Immature natural killer cell (primary cell): ENCODE results near the gene GRM3. TPM values are rescaled to one million over a fixed set of nuclear protein-coding genes. Genes with fewer than 3 reads are reported as not detected.
A peak's percentile ranks its signal among the peaks of the same experiment; 100 is the strongest.

Source experiments
- DNase-seq, 3 donors: peaks; one replicate each; pipeline ENCODE4 v3.0.0; 2022; ENCODE audit warnings: mixed read lengths in 1 of 3
- H3K27ac Mint-ChIP-seq, 6 donors: one replicate each; pipeline ENCODE4 v1.8.0; 2020; ENCODE audit warnings: mixed read lengths in 6 of 6, mild to moderate bottlenecking in 5 of 6, inconsistent platforms in 4 of 6, moderate library complexity in 3 of 6
- H3K27me3 Mint-ChIP-seq, 3 donors: one replicate each; pipeline ENCODE4 v1.8.0; 2020 to 2021; ENCODE audit warnings: low read depth in 3 of 3, mild to moderate bottlenecking in 3 of 3, mixed read lengths in 3 of 3, moderate library complexity in 3 of 3, inconsistent platforms in 1 of 3
- H3K36me3 Mint-ChIP-seq, 3 donors: one replicate each; pipeline ENCODE4 v1.8.0; 2020; ENCODE audit warnings: mixed read lengths in 3 of 3, inconsistent platforms in 2 of 3, mild to moderate bottlenecking in 2 of 3
- H3K4me1 Mint-ChIP-seq, 2 donors: one replicate each; pipeline ENCODE4 v1.8.0; 2020; ENCODE audit warnings: inconsistent platforms in 2 of 2, mild to moderate bottlenecking in 2 of 2, mixed read lengths in 2 of 2, moderate library complexity in 1 of 2
- H3K4me3 Mint-ChIP-seq, 5 donors: one replicate each; pipeline ENCODE4 v1.8.0; 2020; ENCODE audit warnings: mild to moderate bottlenecking in 5 of 5, mixed read lengths in 5 of 5, inconsistent platforms in 3 of 5, moderate library complexity in 3 of 5
- H3K9me3 Mint-ChIP-seq, 6 donors: one replicate each; pipeline ENCODE4 v1.8.0; 2020; ENCODE audit warnings: mild to moderate bottlenecking in 6 of 6, mixed read lengths in 6 of 6, inconsistent platforms in 4 of 6, moderate library complexity in 3 of 6
- polyA plus RNA-seq, 3 donors: library from polyadenylated mRNA; unstranded; fragments of 300-500 nt; fragmentation: Illumina TruSeq; gene quantifications; one replicate each; pipeline ENCODE4 v1.2.3, GENCODE V29; 2021

GRM3 gene
- polyA plus RNA-seq, 3 donors from 2014 or later = not detected

DNA sequence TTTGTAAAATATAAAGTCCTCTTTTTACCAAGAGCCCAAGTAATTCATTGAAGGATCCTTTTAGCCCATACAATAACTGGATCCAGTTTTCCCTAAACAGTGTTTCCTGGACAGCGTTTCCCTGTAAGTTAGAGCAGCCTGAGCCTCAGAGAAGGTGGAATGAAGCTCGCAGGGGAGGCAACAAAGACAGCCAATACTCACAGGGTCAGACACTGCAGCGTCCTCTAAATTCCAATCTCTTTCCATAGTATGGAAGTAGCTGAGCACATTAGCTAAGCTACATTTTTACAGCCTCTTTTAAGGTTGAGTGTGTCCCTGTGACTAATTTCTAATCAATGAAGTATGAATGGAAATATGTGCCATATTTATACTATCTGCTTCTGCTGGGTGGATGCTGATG, 193.5 kb downstream of the GRM3 start:
- no peak overlapping the region for H3K27ac Mint-ChIP-seq
- no peaks in the 10 kb centered on the region for H3K27me3 Mint-ChIP-seq

DNA sequence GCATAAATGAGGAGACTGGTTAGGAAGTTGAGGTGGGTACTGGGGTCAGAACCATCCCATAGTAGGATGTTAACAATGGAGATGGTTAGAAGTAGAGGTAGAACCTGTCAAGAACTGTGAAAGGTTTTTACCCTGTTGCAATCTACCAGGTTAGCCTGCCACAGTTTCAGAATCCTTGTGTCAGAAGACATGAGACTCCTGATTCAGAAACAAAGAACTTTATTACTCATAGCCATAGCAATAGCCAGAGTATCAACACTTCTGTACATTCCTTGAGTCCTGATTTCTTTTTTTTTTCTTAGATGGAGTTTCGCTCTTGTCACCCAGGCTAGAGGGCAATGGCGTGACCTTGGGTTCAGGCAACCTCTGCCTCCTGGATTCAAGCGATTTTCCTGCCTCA, 200.9 kb downstream of the GRM3 start:
- Mint-ChIP-seq H3K9me3 (peaks cover 0 to 6% (median 2%) of the 10 kb centered on the region in 6 donors), H3K4me1 (no peaks in the 10 kb centered on the region), H3K27ac (no peak overlapping the region), H3K27me3 (peaks cover 0 to 1% (median 0%) of the 10 kb centered on the region in 3 donors), H3K4me3 (no peak overlapping the region), H3K36me3 (no peaks in the 10 kb centered on the region)
- no peak for DNase-seq

More for the DNA sequence above, 193.5 kb downstream of the GRM3 start:
- Mint-ChIP-seq H3K4me3 (no peak overlapping the region), H3K36me3 (no peaks in the 10 kb centered on the region), H3K4me1 (no peaks in the 10 kb centered on the region), H3K9me3 (peaks cover 0 to 4% (median 0%) of the 10 kb centered on the region in 6 donors)
- DNase-seq = no peak

DNA sequence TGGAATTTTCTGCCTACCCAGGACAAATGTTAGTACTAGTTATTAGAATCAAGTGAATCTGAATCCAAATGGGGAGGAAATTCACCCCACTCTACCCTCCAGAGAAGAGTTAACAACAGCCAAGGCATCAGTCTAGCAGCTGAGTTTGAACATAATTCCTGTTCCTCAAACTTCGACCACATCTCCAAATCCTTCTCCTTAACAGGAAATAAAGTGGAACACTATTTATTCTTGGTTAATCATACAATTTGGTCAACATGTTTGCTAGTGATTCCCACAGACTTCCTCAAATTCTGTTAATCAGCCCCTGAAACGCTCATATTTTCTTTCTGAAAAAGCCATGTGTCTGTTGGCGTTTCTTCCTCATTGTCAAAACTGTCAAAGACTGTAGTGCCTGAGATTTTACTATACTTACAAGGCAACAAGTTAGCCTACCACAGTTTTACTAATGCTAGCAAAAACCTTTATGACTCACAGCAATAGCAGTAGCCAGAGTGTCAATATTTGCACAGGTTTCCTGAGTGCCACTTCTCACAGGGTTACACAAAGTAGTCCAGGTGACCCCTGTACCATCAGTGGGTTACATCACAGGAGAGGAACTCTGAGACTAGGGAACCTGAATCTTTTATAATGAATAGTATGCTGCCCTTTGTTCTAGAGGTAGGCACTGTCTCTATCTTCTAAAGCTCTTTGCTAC, 202.9 kb downstream of the GRM3 start:
- Mint-ChIP-seq H3K4me1 (no peaks in the 10 kb centered on the region), H3K36me3 (no peaks in the 10 kb centered on the region), H3K27me3 (peaks cover 0 to 1% (median 0%) of the 10 kb centered on the region in 3 donors), H3K4me3 (no peak overlapping the region), H3K9me3 (peaks cover 0 to 5% (median 2%) of the 10 kb centered on the region in 6 donors), H3K27ac (no peak overlapping the region)
- DNase-seq = no peak

DNA sequence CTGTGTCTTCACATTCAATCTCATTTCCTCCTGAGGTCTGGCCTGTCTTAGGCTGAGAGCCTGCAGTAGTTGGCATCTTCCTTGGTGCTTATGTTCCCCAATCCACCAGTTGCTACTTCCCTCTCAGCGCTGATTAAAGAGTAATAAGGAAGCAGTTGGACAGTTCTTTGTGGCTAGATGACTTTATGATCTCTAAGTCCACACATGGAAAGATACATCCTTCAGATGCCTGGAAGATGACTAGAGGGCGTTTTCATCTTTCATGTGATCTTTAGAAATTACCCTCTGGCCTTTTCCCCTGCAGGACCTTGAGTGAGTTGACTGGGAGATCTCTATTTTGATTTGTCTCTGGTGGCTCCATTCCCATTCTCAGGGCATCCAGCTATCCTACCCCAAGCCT, 204.5 kb downstream of the GRM3 start:
- H3K4me1 Mint-ChIP-seq = no peaks in the 10 kb centered on the region
- no peak overlapping the region for H3K27ac Mint-ChIP-seq
- no peak overlapping the region for H3K4me3 Mint-ChIP-seq
- DNase-seq = no peak
- H3K27me3 Mint-ChIP-seq = peaks cover 0 to 1% (median 0%) of the 10 kb centered on the region in 3 donors
- no peaks in the 10 kb centered on the region for H3K36me3 Mint-ChIP-seq
- H3K9me3 Mint-ChIP-seq = peaks cover 0 to 5% (median 0%) of the 10 kb centered on the region in 6 donors

DNA sequence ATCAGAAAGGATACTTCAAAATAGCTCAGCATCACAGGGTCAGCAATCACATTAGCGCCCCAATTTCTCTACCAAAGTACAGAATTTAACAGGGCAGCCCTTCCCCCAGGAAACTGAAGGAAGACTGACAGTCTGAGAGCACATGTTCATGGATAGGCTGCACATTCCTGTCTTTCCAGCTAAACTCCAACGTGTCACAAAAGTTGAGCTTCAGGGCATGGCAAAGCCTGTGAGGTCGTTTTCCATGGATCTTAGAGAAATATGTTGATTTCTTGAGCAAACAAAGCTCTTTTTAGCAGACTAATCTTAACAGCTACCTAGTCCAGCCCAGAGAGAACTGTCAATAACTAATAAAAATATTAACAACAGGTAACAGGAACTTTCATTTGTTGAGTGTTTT, 207.9 kb downstream of the GRM3 start:
- Mint-ChIP-seq H3K9me3 (peaks cover 0 to 2% (median 0%) of the 10 kb centered on the region in 6 donors), H3K27me3 (peaks cover 0 to 1% (median 0%) of the 10 kb centered on the region in 3 donors)

DNA sequence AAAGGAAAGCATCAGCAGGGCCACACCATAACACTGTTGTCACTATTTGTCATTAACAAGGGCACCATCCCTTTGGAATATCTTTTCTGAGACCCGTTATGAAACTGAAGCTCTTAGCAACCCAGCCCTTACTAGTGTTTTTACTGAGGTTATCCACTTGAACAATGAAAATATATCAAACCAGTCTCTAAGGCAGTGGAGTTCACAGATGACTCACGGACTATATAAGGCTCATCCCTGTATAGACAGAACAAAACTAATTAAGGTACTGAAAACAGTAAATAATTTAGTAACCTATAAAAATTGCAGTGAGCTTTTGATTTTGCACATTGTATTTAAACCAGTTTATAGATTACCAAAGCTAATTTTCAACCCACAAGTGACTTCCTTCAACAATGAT, 219.7 kb downstream of the GRM3 start:
- no peak overlapping the region for H3K27ac Mint-ChIP-seq
- H3K9me3 Mint-ChIP-seq = peaks cover 0 to 6% (median 0%) of the 10 kb centered on the region in 6 donors
- H3K36me3 Mint-ChIP-seq = no peaks in the 10 kb centered on the region
- peaks cover 0 to 2% (median 0%) of the 10 kb centered on the region in 3 donors for H3K27me3 Mint-ChIP-seq
- H3K4me1 Mint-ChIP-seq = no peaks in the 10 kb centered on the region
- no peak for DNase-seq
- no peak overlapping the region for H3K4me3 Mint-ChIP-seq

More for the DNA sequence above, 207.9 kb downstream of the GRM3 start:
- no peak for DNase-seq
- Mint-ChIP-seq H3K27ac (no peak overlapping the region), H3K4me3 (no peak overlapping the region), H3K36me3 (no peaks in the 10 kb centered on the region), H3K4me1 (no peaks in the 10 kb centered on the region)

DNA sequence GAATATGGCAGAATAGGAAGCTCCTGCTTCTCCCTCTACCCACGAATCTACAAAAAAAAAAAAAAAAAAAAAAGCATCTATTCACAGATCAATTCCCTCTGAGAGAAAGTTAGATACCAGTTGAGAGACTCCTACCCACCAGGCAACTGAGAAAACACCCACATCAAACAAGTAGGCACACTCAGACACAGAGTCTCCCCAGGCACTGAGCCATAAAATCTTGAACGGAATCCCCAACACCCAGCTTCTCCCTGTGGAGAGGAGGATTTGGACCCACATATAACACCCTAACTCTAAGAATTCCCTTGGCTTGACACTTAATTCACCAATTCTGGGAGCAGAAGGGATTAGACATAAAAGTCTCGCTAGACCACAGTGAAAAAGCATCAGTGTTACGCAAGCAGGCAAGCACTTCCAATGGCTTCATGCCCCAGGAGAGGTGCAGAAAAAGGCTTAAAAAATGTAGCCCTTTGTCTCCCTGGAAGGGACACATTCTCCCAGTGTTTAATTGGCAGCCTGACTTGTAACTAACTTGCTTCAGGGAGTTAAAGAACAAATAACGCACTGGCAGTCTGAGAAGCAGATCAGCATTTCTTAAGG, 223.6 kb downstream of the GRM3 start:
- H3K9me3 Mint-ChIP-seq = peaks cover 0 to 16% (median 5%) of the 10 kb centered on the region in 6 donors
- H3K27ac Mint-ChIP-seq = no peak overlapping the region
- no peaks in the 10 kb centered on the region for H3K4me1 Mint-ChIP-seq
- H3K36me3 Mint-ChIP-seq = no peaks in the 10 kb centered on the region
- H3K4me3 Mint-ChIP-seq = no peak overlapping the region
- no peak for DNase-seq
- no peaks in the 10 kb centered on the region for H3K27me3 Mint-ChIP-seq

DNA sequence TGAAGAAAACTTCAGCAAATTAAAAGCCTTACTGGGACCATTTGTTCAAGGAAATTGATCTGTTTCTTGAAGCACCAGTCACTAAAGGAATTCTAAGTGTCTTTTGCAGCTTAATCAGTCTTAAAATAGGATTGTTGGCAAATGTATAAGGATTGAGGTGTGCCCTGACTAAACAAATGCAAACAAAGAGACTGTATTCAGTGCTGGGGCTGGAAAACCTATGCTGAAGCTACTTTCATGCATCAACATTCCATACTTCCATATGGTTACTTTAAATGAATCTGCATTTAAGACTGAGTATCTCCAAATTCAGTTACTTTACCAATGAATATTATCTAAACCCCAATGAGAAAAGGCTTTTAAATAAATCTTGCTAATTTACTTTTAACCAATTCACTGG, 232.4 kb downstream of the GRM3 start:
- H3K36me3 Mint-ChIP-seq = no peaks in the 10 kb centered on the region
- no peak overlapping the region for H3K4me3 Mint-ChIP-seq
- no peaks in the 10 kb centered on the region for H3K4me1 Mint-ChIP-seq
- peaks cover 0 to 3% (median 3%) of the 10 kb centered on the region in 3 donors for H3K27me3 Mint-ChIP-seq
- H3K27ac Mint-ChIP-seq = no peak overlapping the region
- H3K9me3 Mint-ChIP-seq = peaks cover 0 to 8% (median 0%) of the 10 kb centered on the region in 6 donors
- DNase-seq = no peak

DNA sequence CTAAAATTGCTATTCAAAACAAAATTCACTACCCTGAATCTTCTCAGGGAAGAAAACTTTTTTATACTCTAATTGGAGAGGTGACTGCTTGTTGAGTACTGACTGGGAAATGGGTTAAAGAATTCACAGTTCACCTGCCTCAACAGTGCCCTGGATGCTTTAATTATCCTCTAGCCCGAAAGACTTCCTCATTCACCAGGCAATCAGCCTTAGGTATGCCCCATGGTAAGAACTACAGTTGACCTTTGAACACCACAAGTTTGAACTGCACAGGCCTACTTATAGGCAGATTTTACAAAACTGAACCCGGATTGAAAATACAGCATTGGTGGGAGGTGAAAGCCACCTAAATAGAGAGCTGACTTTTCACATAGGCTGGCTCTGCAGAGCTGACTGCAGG, 240.4 kb downstream of the GRM3 start:
- Mint-ChIP-seq H3K4me3 (no peak overlapping the region), H3K27ac (no peak overlapping the region), H3K36me3 (peaks cover 0 to 3% (median 0%) of the 10 kb centered on the region in 3 donors), H3K9me3 (no peaks in the 10 kb centered on the region), H3K27me3 (no peaks in the 10 kb centered on the region), H3K4me1 (peaks cover 0 to 1% of the 10 kb centered on the region in 2 donors)
- DNase-seq = no peak

DNA sequence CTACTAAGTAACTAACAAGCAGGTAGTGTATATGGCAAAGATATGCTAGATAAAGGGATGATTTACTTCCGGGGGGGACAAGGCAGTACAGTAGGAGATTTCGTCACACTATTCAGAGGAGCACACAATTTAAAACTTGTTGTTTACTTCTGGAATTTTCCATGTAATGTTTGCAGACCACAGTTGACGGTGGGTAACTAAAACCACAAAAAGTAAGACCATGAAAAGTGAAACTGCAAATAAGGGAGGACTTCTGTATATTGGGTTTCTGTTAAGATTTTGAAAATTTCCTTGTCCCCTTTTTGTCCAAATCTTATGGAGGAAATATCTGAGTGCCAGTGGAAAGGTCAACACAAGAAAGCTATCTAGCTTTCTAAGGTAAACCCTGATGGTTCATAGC, 245.8 kb downstream of the GRM3 start:
- DNase-seq = no peak
- H3K36me3 Mint-ChIP-seq = no peaks in the 10 kb centered on the region
- no peak overlapping the region for H3K4me3 Mint-ChIP-seq
- no peak overlapping the region for H3K27ac Mint-ChIP-seq
- H3K9me3 Mint-ChIP-seq = no peaks in the 10 kb centered on the region
- peaks cover 0 to 2% (median 0%) of the 10 kb centered on the region in 3 donors for H3K27me3 Mint-ChIP-seq
- peaks cover 0 to 8% of the 10 kb centered on the region in 2 donors for H3K4me1 Mint-ChIP-seq

DNA sequence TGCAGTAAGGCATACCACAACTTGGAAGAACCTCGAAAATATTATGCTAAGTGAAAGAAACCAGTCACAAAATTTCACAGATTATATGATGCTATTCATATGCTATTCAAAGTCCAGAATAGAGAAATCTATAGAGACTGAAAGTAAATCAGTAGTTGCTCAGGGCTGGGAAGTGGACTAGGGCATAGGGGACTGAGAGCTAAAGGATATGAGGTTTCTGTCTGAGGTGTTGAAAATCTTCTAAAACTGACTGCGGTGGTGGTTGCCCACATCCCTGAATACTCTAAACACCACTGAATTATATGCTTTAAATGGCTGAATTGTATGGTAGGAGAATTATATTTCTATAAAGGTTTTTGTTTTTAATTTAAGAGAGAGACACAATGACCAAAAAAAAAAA, 254.5 kb downstream of the GRM3 start:
- H3K4me1 Mint-ChIP-seq = peaks cover 7 to 11% of the 10 kb centered on the region in 2 donors
- H3K36me3 Mint-ChIP-seq = no peaks in the 10 kb centered on the region
- H3K27ac Mint-ChIP-seq = no peak overlapping the region
- no peak overlapping the region for H3K4me3 Mint-ChIP-seq
- DNase-seq = peak; percentile 2 to 15 (median 7)
- H3K27me3 Mint-ChIP-seq = peaks cover 0 to 2% (median 1%) of the 10 kb centered on the region in 3 donors
- H3K9me3 Mint-ChIP-seq = no peaks in the 10 kb centered on the region

DNA sequence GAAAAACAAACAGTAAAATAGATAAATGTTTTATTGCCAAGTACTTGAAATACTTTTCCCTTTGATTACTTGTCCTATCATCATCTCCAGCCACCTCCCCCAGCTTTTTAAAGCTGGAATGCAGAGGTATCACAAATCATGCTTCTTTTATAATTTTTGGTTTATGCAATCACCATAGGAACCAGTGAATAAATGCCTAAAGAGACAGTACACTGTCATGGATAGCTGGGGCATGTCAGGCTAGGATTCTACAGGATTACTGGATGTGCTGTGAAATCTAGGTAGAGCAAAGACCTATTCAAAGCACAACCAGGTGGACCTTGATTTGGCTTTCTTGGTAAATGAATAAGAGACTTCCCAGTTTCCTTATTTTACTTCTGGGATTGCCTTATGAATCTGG, 257.2 kb downstream of the GRM3 start:
- no peaks in the 10 kb centered on the region for H3K36me3 Mint-ChIP-seq
- no peak overlapping the region for H3K4me3 Mint-ChIP-seq
- no peaks in the 10 kb centered on the region for H3K9me3 Mint-ChIP-seq
- peaks cover 0 to 8% (median 4%) of the 10 kb centered on the region in 3 donors for H3K27me3 Mint-ChIP-seq
- no peak overlapping the region for H3K27ac Mint-ChIP-seq
- H3K4me1 Mint-ChIP-seq = peaks cover 7 to 11% of the 10 kb centered on the region in 2 donors
- no peak for DNase-seq

DNA sequence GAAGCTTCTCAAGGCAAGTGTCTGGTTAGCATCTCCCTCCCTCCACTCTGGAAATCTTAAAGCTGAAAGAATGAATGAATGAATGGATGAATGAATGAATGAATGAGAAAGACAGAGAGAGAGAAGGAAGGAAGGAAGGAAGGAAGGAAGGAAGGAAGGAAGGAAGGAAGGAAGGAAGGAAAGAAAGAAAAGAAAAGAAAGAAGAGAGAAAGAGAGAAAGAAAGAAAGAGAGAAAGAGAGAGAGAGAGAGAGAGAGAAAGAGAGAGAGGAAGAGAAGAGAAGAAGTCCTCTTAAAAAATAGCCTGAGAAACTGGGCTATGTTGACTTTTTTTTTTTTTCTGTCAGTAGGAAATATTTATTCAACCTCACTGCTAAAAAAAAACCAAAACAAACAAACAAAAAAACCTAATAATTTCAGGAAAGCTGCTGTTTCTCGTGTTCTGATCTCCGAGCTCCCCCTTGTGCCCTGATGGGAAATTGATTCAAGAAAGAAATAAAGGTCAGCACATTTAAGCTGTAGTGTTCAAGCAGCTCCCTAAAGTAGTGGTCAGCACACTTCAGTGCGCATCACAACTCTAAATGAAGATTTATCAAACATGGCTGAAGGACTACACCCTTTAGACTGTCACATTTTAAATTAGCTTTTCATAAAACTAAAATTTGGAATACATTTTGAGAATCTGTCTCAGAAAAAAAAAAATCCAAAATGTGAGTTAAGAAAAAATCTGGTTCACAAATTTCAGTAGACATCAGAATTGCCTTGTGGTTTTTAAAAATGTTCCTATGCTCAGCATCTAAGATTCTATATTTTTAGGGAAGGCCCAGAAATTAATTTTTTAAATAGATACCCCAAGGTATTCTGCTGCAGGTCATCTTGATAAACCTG, 261.5 kb downstream of the GRM3 start:
- H3K9me3 Mint-ChIP-seq = no peaks in the 10 kb centered on the region
- peaks cover 0 to 9% (median 3%) of the 10 kb centered on the region in 3 donors for H3K27me3 Mint-ChIP-seq
- H3K27ac Mint-ChIP-seq = no peak overlapping the region
- no peak for DNase-seq
- no peaks in the 10 kb centered on the region for H3K4me1 Mint-ChIP-seq
- H3K4me3 Mint-ChIP-seq = no peak overlapping the region
- H3K36me3 Mint-ChIP-seq = no peaks in the 10 kb centered on the region

DNA sequence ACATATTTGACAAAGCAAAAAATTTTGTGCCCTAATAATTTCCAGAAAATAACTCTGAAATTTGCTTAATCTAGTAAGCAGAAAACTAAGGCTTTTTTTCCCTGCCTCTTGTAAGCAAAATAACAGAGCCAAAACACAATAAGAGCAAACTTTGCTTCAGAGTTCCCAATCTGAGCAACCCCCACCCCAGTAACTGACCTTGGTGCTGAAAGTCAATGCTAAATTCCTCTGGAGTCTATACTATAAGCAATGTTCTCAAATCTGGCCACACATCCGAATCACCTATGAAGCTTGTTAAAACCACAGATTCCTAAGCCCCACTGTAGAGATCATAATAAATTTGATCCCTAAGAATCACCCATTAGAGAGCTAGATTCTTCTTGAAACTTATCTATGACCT, 265.2 kb downstream of the GRM3 start:
- Mint-ChIP-seq H3K4me3 (no peak overlapping the region), H3K4me1 (no peaks in the 10 kb centered on the region), H3K27ac (no peak overlapping the region), H3K9me3 (no peaks in the 10 kb centered on the region), H3K36me3 (no peaks in the 10 kb centered on the region), H3K27me3 (peaks cover 0 to 16% (median 6%) of the 10 kb centered on the region in 3 donors)
- DNase-seq = no peak
